Left ventricle myocardium inferior (tissue), 1 donor: ENCODE data around the gene PSMC5. TPM values are rescaled to one million over a fixed set of nuclear protein-coding genes. Genes with fewer than 3 reads are reported as not detected.

Experiments used
- DNase-seq: peaks from one replicate; pipeline ENCODE4 v3.0.0-alpha.2; 2020
- H3K27ac ChIP-seq: fragments of 200-600 bp; replicated peaks from 2 replicates; pipeline ENCODE4 v1.8.0; 2021
- H3K27me3 ChIP-seq: fragments of 200-600 bp; 2 replicates; pipeline ENCODE4 v1.8.0; 2021; ENCODE audit warnings: low read depth
- H3K36me3 ChIP-seq: fragments of 200-600 bp; 2 replicates; pipeline ENCODE4 v1.8.0; 2021
- H3K4me1 ChIP-seq: fragments of 200-600 bp; 2 replicates; pipeline ENCODE4 v1.8.0; 2021
- H3K4me3 ChIP-seq: fragments of 200-600 bp; 2 replicates; pipeline ENCODE4 v1.8.0; 2021; ENCODE audit warnings: mild to moderate bottlenecking, moderate library complexity
- H3K9me3 ChIP-seq: fragments of 200-600 bp; replicated peaks from 2 replicates; pipeline ENCODE4 v1.8.0; 2021
- intact Hi-C: fragments of 100-400 bp; cut with micrococcal nuclease; formaldehyde crosslinking; loops from one replicate; pipeline ENCODE4 v1.11.0; 2022
- total RNA-seq: library from RNA; stranded (reverse); fragmentation: NEBNext Ultra II Directional; extraction: Animal tissue kit (Norgen Biotek cat#: 25700); gene quantifications from one replicate; pipeline ENCODE4 v1.2.1, GENCODE V29; 2021
- TF ChIP-seq, protein P1 (sequence below): fragments of 200-600 bp; IDR thresholded peaks from 2 replicates; pipeline ENCODE4 v1.8.0; 2021; ENCODE audit warnings: antibody characterized with exemption, mild to moderate bottlenecking, borderline replicate concordance
- donor health status: DM: no; HTN: yes; CAD: no; lungs with severe emphysema.

Gene PSMC5
- total RNA-seq, 1 donor from 2014 or later = 115 TPM

DNA sequence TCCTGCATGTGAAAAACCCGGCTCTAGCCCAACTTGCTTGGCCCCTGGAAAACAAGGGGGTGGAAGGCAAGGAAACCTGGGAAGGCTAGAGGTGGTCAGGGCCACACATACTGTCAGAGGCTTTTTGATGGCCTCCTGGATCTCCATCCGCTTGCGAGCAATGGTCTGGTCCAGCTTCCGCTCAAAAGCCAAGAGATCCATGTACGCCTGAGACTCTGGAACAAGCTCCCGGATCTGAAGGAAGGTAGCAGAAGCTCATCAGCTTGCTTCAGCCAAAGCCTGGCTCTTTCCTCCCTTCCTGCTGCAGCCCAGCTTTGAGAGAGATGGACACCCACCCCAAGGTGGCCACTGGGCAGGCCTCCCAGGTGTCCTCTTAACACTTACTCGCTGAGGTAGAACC lies 9.6 kb downstream of the PSMC5 start:
- TF ChIP-seq, protein P1, sequence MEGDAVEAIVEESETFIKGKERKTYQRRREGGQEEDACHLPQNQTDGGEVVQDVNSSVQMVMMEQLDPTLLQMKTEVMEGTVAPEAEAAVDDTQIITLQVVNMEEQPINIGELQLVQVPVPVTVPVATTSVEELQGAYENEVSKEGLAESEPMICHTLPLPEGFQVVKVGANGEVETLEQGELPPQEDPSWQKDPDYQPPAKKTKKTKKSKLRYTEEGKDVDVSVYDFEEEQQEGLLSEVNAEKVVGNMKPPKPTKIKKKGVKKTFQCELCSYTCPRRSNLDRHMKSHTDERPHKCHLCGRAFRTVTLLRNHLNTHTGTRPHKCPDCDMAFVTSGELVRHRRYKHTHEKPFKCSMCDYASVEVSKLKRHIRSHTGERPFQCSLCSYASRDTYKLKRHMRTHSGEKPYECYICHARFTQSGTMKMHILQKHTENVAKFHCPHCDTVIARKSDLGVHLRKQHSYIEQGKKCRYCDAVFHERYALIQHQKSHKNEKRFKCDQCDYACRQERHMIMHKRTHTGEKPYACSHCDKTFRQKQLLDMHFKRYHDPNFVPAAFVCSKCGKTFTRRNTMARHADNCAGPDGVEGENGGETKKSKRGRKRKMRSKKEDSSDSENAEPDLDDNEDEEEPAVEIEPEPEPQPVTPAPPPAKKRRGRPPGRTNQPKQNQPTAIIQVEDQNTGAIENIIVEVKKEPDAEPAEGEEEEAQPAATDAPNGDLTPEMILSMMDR = no peak
- H3K4me3 ChIP-seq = no peak overlapping the region
- H3K9me3 ChIP-seq = no peaks in the 10 kb centered on the region
- peak overlapping the region; percentile 98 for H3K27ac ChIP-seq
- H3K4me1 ChIP-seq = peaks cover 64% of the 10 kb centered on the region
- intact Hi-C loops = no loop called here
- peaks cover 56% of the 10 kb centered on the region for H3K36me3 ChIP-seq
- H3K27me3 ChIP-seq = no peaks in the 10 kb centered on the region
- no peak for DNase-seq

DNA sequence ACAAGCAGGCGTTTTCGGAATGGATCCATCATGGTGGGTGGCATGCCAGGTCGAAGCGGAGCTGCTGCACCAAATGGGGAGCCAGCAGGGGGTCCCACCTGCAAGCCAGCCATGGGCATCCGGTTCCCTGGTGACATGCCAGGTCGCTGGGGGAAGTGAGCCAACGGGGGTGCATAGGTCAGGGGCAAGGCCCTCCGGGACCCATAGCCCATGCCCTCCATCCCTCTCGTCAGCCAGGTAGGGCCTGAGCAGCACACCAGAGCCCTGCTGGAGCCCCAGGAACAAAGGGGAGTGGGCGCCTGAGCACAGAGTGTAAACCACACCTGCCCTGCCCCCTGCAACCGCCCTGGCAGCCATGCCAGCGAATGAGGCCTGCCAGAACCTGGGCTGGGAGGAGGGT lies 10.2 kb downstream of the PSMC5 start:
- H3K36me3 ChIP-seq = peaks cover 49% of the 10 kb centered on the region
- H3K4me1 ChIP-seq = peaks cover 69% of the 10 kb centered on the region
- intact Hi-C loops = no loop called here
- no peak overlapping the region for H3K4me3 ChIP-seq
- no peaks in the 10 kb centered on the region for H3K9me3 ChIP-seq
- DNase-seq = no peak
- H3K27ac ChIP-seq = peak overlapping the region; percentile 98
- TF ChIP-seq, protein P1 = no peak
- no peaks in the 10 kb centered on the region for H3K27me3 ChIP-seq

DNA sequence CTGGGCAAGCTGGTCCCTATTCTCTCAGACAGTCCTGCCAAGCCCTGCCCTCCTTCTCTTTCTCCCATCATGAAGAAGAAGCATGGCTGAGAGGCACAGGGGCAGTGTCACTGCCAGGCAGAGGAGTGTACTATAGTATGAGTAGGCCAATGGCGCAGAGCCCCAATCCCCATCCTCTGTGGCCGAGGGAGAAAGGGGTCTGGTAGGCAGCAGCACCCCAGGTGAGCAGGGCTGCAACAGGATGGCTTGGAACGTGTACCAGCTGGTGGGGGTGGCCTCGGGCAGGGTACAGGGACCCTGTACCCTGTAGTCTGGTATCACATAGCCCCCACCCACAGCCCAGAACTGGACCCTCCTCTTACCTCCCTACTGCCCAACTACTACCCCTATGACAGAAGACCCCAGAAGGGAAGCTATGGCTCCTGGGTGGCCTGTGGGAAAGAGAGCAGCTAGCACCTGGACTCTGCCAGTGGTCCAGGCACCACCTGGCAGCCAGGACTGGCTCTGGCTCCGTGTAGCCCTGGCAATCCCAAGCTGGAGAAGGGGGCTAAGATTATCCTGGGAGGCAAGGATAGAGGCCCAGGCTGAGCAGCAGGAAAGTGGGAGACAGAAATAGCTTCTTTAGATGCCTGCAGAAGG lies 10.8 kb downstream of the PSMC5 start:
- no peaks in the 10 kb centered on the region for H3K9me3 ChIP-seq
- TF ChIP-seq, protein P1 = no peak
- peak overlapping the region; percentile 98 for H3K27ac ChIP-seq
- DNase-seq = no peak
- peak overlapping the region; percentile 40 for H3K4me3 ChIP-seq
- no peaks in the 10 kb centered on the region for H3K27me3 ChIP-seq
- intact Hi-C loops = no loop called here
- H3K36me3 ChIP-seq = peaks cover 43% of the 10 kb centered on the region
- peaks cover 70% of the 10 kb centered on the region for H3K4me1 ChIP-seq

DNA sequence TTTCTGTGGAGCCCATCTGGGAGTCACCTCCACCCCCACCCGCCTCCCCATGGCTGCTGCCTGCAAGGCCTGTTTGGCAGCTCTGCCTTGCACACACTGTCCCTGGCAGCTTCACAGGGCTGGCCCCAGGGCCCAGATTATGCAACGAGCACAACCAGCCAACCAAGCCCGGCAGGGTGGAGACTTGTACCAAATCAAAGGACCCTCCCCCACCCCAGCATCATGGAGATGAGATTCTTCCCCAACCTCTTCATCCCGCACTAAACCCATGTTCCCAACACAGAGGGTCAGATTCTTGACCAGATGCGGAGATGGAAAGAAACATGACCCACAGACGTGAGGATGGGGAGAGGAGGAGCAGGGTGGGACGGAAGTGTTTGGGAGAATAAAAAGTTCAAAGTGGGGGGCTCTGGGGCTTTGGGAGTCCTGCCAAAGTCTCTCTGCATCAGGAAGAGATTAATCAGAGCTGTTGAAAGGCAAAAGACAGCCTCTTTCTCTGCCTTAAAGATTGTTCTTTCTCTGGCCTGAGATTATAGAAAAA lies 11.5 kb downstream of the PSMC5 start:
- peaks cover 77% of the 10 kb centered on the region for H3K4me1 ChIP-seq
- intact Hi-C loops = no loop called here
- TF ChIP-seq, protein P1 = no peak

DNA sequence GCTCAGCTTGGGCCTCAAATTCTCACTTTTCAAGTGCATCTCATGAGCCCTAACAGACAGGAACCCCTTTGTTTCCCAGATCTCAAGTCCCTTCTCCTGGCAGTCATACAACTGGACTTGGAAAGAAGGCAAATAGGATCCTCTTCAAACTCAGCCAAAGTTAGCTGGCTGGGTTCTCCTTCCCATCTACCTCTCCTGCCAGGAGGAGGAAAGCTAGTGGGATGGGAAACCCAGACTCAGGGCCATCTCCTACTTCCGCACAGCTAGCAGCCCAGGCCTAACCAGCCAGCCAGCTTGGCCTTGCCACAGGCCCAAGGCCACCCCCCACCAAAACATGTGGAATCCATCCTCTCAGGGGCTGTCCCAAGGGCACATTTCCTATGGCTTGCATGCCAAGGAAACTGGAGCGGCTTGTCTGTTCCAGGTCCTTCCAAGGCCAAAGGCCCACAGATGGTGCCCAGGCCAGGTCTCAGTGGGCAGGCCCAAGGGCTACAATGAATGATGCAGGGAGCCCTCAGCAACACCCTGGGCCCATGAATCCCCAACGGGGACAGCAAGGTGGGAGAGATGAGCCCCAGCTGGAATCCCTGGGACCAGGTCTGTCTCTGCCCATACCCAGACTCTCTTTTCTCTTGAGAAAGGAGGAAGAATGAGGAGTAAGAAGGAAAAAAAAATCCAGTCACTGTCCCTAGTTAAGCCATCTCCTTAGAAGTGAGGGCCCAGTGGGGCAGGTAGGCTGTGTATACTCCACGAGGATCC lies 13.5 kb downstream of the PSMC5 start:
- peak overlapping the region; percentile 98 for H3K27ac ChIP-seq
- TF ChIP-seq, protein P1 = no peak
- no peaks in the 10 kb centered on the region for H3K9me3 ChIP-seq
- intact Hi-C loops = no loop called here
- H3K27me3 ChIP-seq = no peaks in the 10 kb centered on the region
- DNase-seq = peak; percentile 57
- peaks cover 16% of the 10 kb centered on the region for H3K36me3 ChIP-seq
- peak overlapping the region; percentile 97 for H3K4me3 ChIP-seq
- H3K4me1 ChIP-seq = peaks cover 71% of the 10 kb centered on the region

More for the DNA sequence above, 11.5 kb downstream of the PSMC5 start:
- peak overlapping the region; percentile 97 for H3K4me3 ChIP-seq
- DNase-seq = peak; percentile 93
- H3K27me3 ChIP-seq = no peaks in the 10 kb centered on the region
- no peaks in the 10 kb centered on the region for H3K9me3 ChIP-seq
- peaks cover 37% of the 10 kb centered on the region for H3K36me3 ChIP-seq
- H3K27ac ChIP-seq = peak overlapping the region; percentile 98
